Trophoblast cell (in vitro differentiated cells and primary cell): Measurements from ENCODE around the gene ISOC2.

ENCODE experiments used
- DNase-seq, 2 donors: peaks; one replicate each; pipeline ENCODE4 v3.0.0-alpha.2; 2016
- H2AFZ ChIP-seq: 2 replicates; pipeline ENCODE4 v1.6.1; 2013; ENCODE audit warnings: low read length, moderate library complexity, mild to moderate bottlenecking; ENCODE audit not compliant: insufficient read depth, poor library complexity
- H2AK5ac ChIP-seq: 2 replicates; pipeline ENCODE4 v1.6.1; 2013; ENCODE audit warnings: mild to moderate bottlenecking, low read length
- H2BK120ac ChIP-seq: 2 replicates; pipeline ENCODE4 v1.6.1; 2013; ENCODE audit warnings: low read length, mild to moderate bottlenecking, moderate library complexity; ENCODE audit not compliant: insufficient read depth, poor library complexity
- H2BK12ac ChIP-seq: 2 replicates; pipeline ENCODE4 v1.6.1; 2013; ENCODE audit warnings: mild to moderate bottlenecking, low read length, moderate library complexity
- H2BK5ac ChIP-seq: 2 replicates; pipeline ENCODE4 v1.6.1; 2013; ENCODE audit warnings: low read length, low read depth, moderate library complexity, mild to moderate bottlenecking; ENCODE audit not compliant: poor library complexity
- H3K14ac ChIP-seq: 2 replicates; pipeline ENCODE4 v1.6.1; 2013; ENCODE audit warnings: mild to moderate bottlenecking, low read length
- H3K18ac ChIP-seq: 2 replicates; pipeline ENCODE4 v1.6.1; 2013; ENCODE audit warnings: mild to moderate bottlenecking, low read length
- H3K23ac ChIP-seq: 2 replicates; pipeline ENCODE4 v1.6.1; 2013; ENCODE audit warnings: low read length
- H3K27ac ChIP-seq: 2 replicates; pipeline ENCODE4 v1.5.1; 2013; ENCODE audit warnings: low read depth, mild to moderate bottlenecking, inconsistent platforms, low read length, moderate library complexity
- H3K27me3 ChIP-seq: 2 replicates; pipeline ENCODE4 v1.6.1; 2013; ENCODE audit warnings: inconsistent platforms, mild to moderate bottlenecking, low read length, moderate library complexity; ENCODE audit not compliant: insufficient read depth
- H3K36me3 ChIP-seq, 2 experiments: 1 replicate in 1 of 2; 2 replicates in 1 of 2; pipeline ENCODE4 v1.6.1; 2013; ENCODE audit warnings: low read length in 2 of 2, mild to moderate bottlenecking in 2 of 2, moderate library complexity in 1 of 2; ENCODE audit not compliant: insufficient read depth in 2 of 2, control insufficient read depth in 1 of 2
- H3K4ac ChIP-seq: 2 replicates; pipeline ENCODE4 v1.6.1; 2013; ENCODE audit warnings: low read depth, mild to moderate bottlenecking, low read length, moderate library complexity
- H3K4me1 ChIP-seq, 2 experiments: 1 replicate in 1 of 2; 2 replicates in 1 of 2; pipeline ENCODE4 v1.6.1; 2013; ENCODE audit warnings: low read length in 2 of 2, mild to moderate bottlenecking in 2 of 2, moderate library complexity in 1 of 2; ENCODE audit not compliant: insufficient read depth in 2 of 2, control insufficient read depth in 1 of 2
- H3K4me2 ChIP-seq: 2 replicates; pipeline ENCODE4 v1.6.1; 2013; ENCODE audit warnings: inconsistent platforms, mild to moderate bottlenecking, low read length, moderate library complexity
- H3K4me3 ChIP-seq: 2 replicates; pipeline ENCODE4 v1.5.1; 2013; ENCODE audit warnings: mild to moderate bottlenecking, low read depth, low read length, inconsistent platforms
- H3K79me1 ChIP-seq: one replicate; pipeline ENCODE4 v1.6.1; 2013; ENCODE audit warnings: low read length
- H3K79me2 ChIP-seq: 2 replicates; pipeline ENCODE4 v1.6.1; 2013; ENCODE audit warnings: low read length, mild to moderate bottlenecking; ENCODE audit not compliant: control insufficient read depth, insufficient read depth, poor library complexity
- H3K9ac ChIP-seq: 2 replicates; pipeline ENCODE4 v1.6.1; 2013; ENCODE audit warnings: mild to moderate bottlenecking, low read length
- H3K9me3 ChIP-seq: 2 replicates; pipeline ENCODE4 v1.6.1; 2013; ENCODE audit warnings: low read depth, mild to moderate bottlenecking, control low read depth, inconsistent platforms, low read length; ENCODE audit not compliant: insufficient read depth
- H4K12ac ChIP-seq: 2 replicates; pipeline ENCODE4 v1.6.1; 2013; ENCODE audit warnings: low read depth, mild to moderate bottlenecking, low read length, moderate library complexity
- H4K8ac ChIP-seq: 2 replicates; pipeline ENCODE4 v1.6.1; 2013; ENCODE audit warnings: low read depth, mild to moderate bottlenecking, low read length, moderate library complexity
- H4K91ac ChIP-seq: one replicate; pipeline ENCODE4 v1.6.1; 2013; ENCODE audit warnings: low read depth, mild to moderate bottlenecking, low read length, moderate library complexity
- WGBS: extraction: QIAGEN DNeasy Blood & Tissue Kit; methylation state at CpG from one replicate; pipeline ENCODE4 v1.1.7; 2013; ENCODE audit warnings: missing lambda C conversion rate; ENCODE audit not compliant: insufficient read length, insufficient coverage; ENCODE audit errors: extremely low coverage; 5-methylcytosine and 5-hydroxymethylcytosine counted together

The ISOC2 gene

DNA sequence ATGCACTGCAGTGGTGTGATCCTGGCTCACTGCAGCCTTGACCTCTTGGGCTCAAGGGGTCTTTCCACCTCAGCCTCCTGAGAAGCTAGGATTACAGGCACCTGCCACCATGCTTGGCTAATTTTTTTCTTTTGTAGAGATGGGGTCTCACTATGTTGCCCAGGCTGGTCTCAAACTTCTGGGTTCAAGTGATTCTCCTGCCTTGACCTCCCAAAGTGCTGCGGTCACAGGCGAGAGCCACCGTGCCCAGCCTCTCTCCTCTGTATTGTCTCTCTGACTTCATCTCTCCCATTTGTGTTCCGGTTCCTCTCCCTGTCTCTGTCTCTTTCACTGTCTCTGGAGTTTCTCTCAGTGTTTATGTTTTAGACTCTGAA, 4.8 kb upstream of the ISOC2 start:
- Histone ChIP-seq H2AFZ (no peak overlapping the region), H2BK12ac (no peak overlapping the region), H3K18ac (no peak overlapping the region), H3K9me3 (no peaks in the 10 kb centered on the region), H3K9ac (no peak overlapping the region), H2AK5ac (no peak overlapping the region), H3K4me1 (peaks cover 7 to 8% of the 10 kb centered on the region in 2 experiments), H3K79me2 (peaks cover 2% of the 10 kb centered on the region), H4K12ac (no peak overlapping the region), H4K91ac (no peak overlapping the region), H3K23ac (no peak overlapping the region), H3K14ac (no peak overlapping the region), H2BK5ac (no peak overlapping the region), H3K4me3 (no peak overlapping the region), H3K36me3 (no peaks in the 10 kb centered on the region), H3K4ac (no peak overlapping the region), H3K27ac (no peak overlapping the region), H3K4me2 (no peak overlapping the region), H3K27me3 (no peaks in the 10 kb centered on the region), H4K8ac (no peak overlapping the region), H3K79me1 (peaks cover 4% of the 10 kb centered on the region), H2BK120ac (no peak overlapping the region)
- DNase-seq: no peak
- no CpG with 5 or more reads among the region's 4 CpGs for WGBS

DNA sequence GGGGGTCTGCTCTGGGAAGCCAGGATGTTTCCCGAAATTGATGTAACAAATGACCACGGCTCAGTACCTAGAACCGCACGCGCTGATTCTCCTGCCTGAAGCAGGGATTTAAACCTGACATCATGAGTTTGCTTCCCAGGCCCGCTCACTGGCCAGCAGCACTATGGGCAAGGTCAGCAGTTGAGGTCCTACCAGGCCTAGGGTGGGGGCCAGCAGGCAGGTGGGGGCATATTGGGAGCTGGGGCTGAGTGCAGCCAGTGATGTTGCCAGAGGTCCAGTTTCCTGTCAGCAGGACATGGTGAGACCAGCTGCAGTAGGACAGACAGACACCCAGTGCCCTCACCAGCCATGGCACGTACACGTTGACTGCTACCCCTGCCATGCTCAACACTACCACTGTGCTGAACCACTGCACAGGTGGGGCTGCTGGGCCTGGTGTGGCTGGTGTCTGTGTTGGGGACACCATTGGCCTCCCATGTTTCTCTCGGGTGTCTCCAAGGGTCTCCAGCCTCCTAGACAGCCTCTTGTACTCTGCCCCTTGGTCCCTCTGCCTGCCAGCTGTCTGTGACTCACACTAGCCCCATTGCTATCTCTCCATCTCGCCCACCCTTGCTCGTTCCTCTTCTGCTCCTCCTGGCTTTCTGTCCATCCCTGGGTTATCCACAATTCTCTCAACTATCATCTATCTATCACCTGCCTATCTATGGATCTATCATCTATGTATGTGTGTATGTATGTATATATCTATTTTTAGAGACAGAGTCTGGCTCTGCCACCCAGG, 4.2 kb upstream of the ISOC2 start:
- Histone ChIP-seq H3K9me3 (no peaks in the 10 kb centered on the region), H3K23ac (no peak overlapping the region), H2BK12ac (no peak overlapping the region), H3K4me3 (no peak overlapping the region), H3K27ac (no peak overlapping the region), H3K4me2 (no peak overlapping the region), H3K79me2 (peaks cover 3% of the 10 kb centered on the region), H4K8ac (no peak overlapping the region), H3K79me1 (peaks cover 6% of the 10 kb centered on the region), H3K4ac (no peak overlapping the region), H2BK120ac (no peak overlapping the region), H2BK5ac (no peak overlapping the region), H3K18ac (no peak overlapping the region), H4K91ac (no peak overlapping the region), H4K12ac (no peak overlapping the region), H3K4me1 (peaks cover 9 to 14% of the 10 kb centered on the region in 2 experiments), H2AFZ (no peak overlapping the region), H3K27me3 (no peaks in the 10 kb centered on the region), H3K14ac (no peak overlapping the region), H3K36me3 (no peaks in the 10 kb centered on the region), H3K9ac (no peak overlapping the region), H2AK5ac (no peak overlapping the region)
- no peak for DNase-seq
- WGBS: no CpG with 5 or more reads among the region's 11 CpGs

DNA sequence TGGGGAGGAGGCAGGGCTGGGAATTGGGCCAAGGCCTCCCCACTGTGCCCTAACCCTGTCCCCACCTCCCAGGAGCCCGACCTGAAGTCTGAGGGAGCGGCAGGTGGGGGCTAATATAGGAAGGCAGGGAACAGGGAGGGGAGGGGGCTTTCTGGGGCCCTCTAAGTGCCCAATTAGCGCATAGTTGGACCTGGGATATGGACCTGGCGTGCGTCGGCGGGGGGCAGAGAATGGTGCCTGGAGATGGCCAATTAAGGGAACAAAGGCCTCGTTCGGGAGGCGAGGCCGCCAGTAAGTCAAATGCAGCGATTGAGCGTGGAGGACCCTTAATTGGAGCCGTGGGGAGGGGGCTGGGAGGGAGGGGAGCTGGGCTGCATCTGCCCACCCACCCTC, 3.2 kb upstream of the ISOC2 start, which contains the start of gene C19orf85:
TSS of gene C19orf85 (minus strand) at position 90 of the 393 bp plus-strand sequence. CDS start 197 bp downstream, outside the sequence.
- no peak within 1 kb of the TSS for H3K18ac ChIP-seq
- no peak within 1 kb of the TSS for H4K91ac ChIP-seq
- no peak within 1 kb of the TSS for H4K8ac ChIP-seq

DNA sequence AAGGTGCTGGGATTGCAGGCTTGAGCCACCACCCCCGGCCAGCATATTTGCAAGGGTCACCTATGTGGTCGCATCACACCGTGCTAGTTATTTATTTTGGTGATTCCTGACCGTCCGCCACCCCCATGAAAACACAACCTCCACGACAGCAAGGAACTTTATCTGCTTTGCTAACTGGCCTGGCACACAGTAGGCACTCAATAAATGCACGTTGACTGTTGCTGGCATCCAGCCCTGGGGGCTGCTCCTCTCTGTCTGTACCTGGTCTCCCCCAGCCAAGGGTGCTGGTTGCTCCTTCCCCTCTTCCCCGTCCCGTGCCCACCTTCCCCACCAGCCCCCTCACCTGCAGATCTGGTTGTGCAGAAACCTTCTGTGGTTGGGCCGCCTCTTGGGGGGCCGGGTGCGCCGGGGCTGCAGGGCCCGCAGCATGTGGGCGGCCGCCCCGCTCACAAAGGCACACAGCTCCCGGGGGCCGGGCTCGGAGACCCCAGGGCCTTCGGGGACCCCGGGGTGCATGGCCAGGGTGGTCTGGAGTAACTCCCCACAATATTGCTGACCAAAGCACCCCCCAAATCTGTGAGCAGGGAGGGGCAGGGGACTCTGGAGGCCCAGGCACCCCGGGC, 2.7 kb upstream of the ISOC2 start:
- Histone ChIP-seq H3K23ac (no peak overlapping the region), H3K4me2 (no peak overlapping the region), H3K79me1 (peaks cover 6% of the 10 kb centered on the region), H3K18ac (no peak overlapping the region), H2BK12ac (no peak overlapping the region), H4K91ac (no peak overlapping the region), H3K36me3 (no peaks in the 10 kb centered on the region), H2BK5ac (no peak overlapping the region), H3K27me3 (no peaks in the 10 kb centered on the region), H3K4me1 (peaks cover 9 to 15% of the 10 kb centered on the region in 2 experiments), H4K12ac (no peak overlapping the region), H2AFZ (no peak overlapping the region), H3K9ac (no peak overlapping the region), H3K4ac (no peak overlapping the region), H3K79me2 (peaks cover 3% of the 10 kb centered on the region), H3K9me3 (no peaks in the 10 kb centered on the region), H3K14ac (no peak overlapping the region), H3K4me3 (no peak overlapping the region), H3K27ac (no peak overlapping the region), H2AK5ac (no peak overlapping the region), H4K8ac (no peak overlapping the region), H2BK120ac (no peak overlapping the region)
- DNase-seq: no peak
- no CpG with 5 or more reads among the region's 23 CpGs for WGBS

More for the DNA sequence above, 3.2 kb upstream of the ISOC2 start, which contains the start of gene C19orf85:
- H3K79me2 ChIP-seq: peaks cover 3% of the 10 kb centered on the region
- H2BK120ac ChIP-seq: no peak within 1 kb of the TSS
- H2BK12ac ChIP-seq: no peak within 1 kb of the TSS
- peaks cover 9 to 15% of the 10 kb centered on the region in 2 experiments for H3K4me1 ChIP-seq
- no peak within 1 kb of the TSS for H3K9ac ChIP-seq
- H2AFZ ChIP-seq: no peak within 1 kb of the TSS
- no peak within 1 kb of the TSS for H3K4me3 ChIP-seq
- H3K27me3 ChIP-seq: no peaks in the 10 kb centered on the region
- H3K4ac ChIP-seq: no peak within 1 kb of the TSS
- no peaks in the 10 kb centered on the region for H3K36me3 ChIP-seq
- no peak within 1 kb of the TSS for H4K12ac ChIP-seq
- no peak within 1 kb of the TSS for H2BK5ac ChIP-seq
- DNase-seq: no peak
- H3K79me1 ChIP-seq: peaks cover 6% of the 10 kb centered on the region
- H2AK5ac ChIP-seq: no peak within 1 kb of the TSS
- WGBS: no CpG with 5 or more reads among the region's 14 CpGs
- H3K27ac ChIP-seq: no peak within 1 kb of the TSS
- no peak within 1 kb of the TSS for H3K14ac ChIP-seq
- no peak within 1 kb of the TSS for H3K4me2 ChIP-seq
- no peak within 1 kb of the TSS for H3K23ac ChIP-seq
- H3K9me3 ChIP-seq: no peaks in the 10 kb centered on the region
